Measurements from ENCODE around the gene CAV3.

The CAV3 gene

GRCh38 chr3:8734908-8735307 lies 1.3 kb downstream of the CAV3 start:
- DNase-seq (ENCODE audit: low spot score) = no peak

DNA sequence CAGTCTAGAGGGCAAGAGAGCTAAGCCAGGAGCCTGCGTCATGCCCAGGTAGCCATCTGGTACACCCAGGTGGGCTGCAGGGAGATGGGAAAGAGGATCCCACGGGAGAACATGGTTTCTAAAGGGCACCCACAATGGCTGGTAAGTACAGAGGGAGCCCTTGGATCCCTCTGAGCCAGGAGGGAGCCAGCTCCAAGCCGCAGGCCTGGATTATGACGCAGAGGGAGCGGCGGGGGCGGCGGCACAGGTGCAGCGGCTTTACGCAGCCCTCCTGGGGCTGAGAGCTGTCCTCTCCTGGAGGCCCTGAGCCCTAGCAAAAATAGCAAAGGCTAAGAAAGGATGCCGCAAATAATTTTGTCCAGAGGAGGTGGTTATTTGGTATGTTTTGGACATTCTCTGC lies 2.8 kb downstream of the CAV3 start:
- no peak for DNase-seq (ENCODE audit: low spot score)

DNA sequence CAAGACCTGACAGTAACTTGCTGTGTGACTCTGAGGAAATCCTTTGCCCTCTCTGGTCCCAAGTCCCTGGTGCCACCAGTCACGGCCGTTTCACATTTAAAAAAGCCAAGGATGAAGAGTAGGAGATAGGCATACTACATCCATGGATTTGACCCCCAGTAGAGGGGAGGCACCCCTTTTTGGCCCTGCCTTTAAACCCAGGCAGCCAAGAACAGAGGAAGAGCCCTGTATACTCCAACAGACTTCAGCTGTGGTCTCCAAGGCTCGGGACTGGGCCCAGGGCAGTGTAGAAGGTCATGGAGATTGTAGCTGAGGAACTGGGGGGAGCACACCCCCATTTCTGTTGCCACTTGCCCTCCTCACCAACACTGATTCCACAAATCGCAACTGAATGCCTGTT lies 3.7 kb downstream of the CAV3 start:
- no peak for DNase-seq (ENCODE audit: low spot score)

- no peak for DNase-seq (ENCODE audit: low spot score)
Observed at GRCh38 chr3:8737823-8738222, 4.2 kb downstream of the CAV3 start.

DNA sequence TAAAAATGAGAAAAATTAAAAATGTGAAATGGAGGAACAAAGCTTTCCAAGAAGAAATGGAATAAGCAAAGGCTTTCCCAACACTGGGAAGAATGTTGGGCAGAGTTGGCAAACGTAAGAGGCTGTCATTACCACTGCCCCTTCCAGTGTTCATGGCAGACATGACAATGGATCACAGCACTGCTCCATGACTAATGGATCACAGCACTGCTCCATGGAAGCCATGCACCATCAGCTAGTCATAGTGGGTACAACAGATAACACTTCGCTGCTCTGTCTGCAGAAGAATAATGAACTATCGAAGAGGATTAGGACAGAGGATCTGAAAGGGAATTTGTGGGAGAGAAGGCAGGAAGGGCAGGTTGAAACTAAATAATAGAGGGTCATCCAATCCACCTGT lies 5.0 kb downstream of the CAV3 start:
- no peak for DNase-seq (ENCODE audit: low spot score)

DNA sequence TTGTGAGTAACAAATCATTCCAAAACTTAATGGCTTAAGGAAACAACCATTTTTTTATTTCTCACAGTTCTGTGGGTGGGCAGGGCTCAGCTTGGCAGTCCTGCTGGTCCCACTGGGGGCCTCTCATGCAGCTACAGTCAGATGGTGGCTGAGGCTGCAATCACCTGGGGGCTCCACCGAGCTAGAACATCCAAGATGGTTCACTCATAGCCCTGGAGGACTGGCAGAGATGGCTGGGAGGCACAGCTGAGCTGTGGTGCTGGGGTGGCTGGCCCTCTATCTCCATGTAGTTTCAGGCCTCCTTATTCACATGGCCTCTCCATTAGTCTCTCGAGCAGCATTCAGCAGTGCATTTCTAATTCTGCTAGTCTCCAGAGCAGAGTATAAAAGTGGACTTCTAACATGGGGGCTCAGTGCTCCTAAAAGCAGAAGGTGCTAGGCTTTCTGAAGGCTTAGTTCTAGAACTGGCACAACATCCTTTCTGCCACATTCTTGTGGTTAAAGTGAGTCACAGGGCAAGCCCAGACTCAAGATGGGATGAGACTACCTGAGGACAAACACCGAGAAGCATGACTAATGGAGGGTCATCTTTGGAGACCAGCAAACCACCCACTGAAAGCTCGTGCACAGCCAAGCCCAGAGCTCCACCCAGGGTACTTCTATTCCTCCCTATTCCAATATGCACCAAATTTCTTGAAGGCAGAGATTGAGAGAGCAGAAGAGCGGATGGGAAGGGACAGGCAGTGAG lies 6.3 kb downstream of the CAV3 start:
- DNase-seq (ENCODE audit: low spot score) = peak; percentile 72

- peak; percentile 80 for DNase-seq (ENCODE audit: low spot score)
Observed at GRCh38 chr3:8741581-8742261, 8.1 kb downstream of the CAV3 start.

- peak; percentile 76 for DNase-seq (ENCODE audit: low spot score)
Observed at GRCh38 chr3:8743021-8743601, 9.5 kb downstream of the CAV3 start.

GRCh38 chr3:8743911-8744310 lies 10.3 kb downstream of the CAV3 start:
- DNase-seq (ENCODE audit: low spot score) = no peak

- no peak for DNase-seq (ENCODE audit: low spot score)
Observed at GRCh38 chr3:8745619-8746370, 12.2 kb downstream of the CAV3 start.

- DNase-seq (ENCODE audit: low spot score) = no peak
Observed at GRCh38 chr3:8746780-8747345, 13.3 kb downstream of the CAV3 start.

- no peak for DNase-seq (ENCODE audit: low spot score)
Observed at GRCh38 chr3:8749316-8749715, 15.7 kb downstream of the CAV3 start.

DNA sequence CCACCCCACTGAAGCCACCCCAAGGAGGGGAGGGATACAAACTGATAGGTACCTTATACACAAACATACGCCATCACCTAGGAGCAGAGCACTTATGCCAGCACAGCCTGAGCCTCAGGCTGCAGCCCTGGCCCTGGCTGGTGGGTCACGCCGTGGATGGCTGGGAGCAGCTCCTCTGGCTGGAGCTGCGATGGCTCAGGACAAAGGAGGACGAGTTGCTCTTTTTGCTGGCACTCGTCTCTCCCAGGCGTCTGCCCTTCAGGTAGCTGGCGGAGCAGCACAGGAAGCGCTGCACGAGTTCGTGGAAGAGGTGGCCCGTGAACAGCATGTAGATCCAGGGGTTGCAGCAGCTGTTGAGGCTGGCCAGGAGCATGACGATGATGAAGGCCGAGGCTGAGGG lies 19.2 kb downstream of the CAV3 start:
- DNase-seq (ENCODE audit: low spot score) = no peak

DNA sequence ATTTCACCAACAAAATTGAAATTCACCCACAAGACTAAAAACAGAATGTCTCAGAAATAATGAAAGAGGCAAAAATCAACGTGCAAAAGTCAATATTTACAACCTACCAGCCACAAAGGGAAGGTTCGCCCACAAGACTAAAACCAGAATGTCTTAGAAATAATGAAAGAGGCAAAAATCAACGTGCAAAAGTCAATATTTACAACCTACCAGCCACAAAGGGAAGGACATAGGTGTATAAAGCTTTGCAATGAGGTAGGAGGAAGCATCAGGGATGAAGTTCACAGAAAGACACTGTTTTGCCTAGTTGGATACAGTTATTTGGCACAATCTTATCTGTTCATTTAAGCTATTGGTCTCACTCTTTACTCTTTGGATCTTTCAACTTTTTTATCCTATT lies 21.5 kb downstream of the CAV3 start:
- no peak for DNase-seq (ENCODE audit: low spot score)

DNA sequence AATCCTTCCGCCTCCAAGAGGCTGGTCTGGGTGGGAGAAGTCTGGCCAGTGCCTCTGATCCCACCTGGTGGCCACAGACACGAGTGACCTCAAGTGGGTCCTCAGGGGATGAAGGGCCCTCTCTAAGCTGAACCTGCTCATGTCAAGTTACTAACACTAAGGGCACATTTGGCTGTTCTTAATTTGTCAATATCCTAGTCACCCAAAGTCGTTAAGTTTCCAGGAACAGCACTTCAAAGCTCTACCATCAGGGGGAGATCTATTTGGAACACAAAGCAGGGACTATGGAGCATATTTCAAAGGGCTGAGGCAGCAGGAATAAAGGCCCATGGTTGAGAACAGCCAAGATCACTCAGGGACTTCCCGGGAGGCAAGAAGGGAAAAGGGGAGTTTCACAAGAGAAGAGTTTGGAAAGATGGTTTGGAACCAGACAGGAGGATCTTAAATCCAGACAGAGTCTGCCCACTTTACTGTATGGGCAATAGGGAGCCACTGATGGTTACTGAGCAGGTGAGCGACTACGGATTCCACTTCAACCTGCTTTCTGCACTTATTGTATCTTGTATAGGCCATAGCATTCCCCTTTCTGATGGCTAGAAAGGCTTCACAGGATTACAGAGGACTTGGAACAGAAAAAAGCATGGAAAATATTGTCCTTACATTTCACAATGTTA lies 22.1 kb downstream of the CAV3 start:
- peak; percentile 50 for DNase-seq (ENCODE audit: low spot score)

- DNase-seq (ENCODE audit: low spot score) = peak; percentile 65
Observed at GRCh38 chr3:8756671-8757070, 23.1 kb downstream of the CAV3 start.

- peak; percentile 90 for DNase-seq (ENCODE audit: low spot score)
Observed at GRCh38 chr3:8757551-8758518, 24.2 kb downstream of the CAV3 start.

DNA sequence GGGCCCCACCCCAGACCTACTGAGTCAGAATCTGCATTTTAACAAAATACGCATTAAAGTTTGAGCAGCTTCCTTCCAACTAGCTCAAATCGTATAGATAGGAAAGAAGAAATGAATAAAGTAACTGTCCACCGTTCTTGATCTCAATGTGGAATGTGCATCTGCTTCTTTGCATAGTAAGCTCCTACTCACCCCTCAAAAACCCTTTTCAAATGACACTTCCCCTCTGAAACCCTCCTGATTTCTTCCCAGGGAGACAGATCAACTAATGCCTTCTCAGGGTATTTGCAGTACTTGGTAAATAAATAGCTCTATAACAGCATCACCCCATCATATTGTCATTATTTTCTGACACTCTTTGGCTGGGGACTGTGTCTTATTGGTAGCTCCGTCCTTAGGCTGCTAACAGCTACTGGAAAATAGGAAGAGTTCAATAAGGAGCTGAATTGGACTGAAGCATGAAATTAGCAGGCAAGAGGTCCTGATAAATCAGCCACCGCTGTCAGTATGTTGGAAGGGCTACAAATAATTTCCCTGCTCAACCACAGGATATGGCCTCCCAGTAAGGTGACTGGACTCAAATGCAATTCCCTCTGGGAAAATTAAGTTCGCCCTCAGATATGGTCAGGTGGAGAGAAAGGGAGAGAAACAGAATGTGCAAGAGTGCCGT lies 25.6 kb downstream of the CAV3 start:
- no peak for DNase-seq (ENCODE audit: low spot score)

DNA sequence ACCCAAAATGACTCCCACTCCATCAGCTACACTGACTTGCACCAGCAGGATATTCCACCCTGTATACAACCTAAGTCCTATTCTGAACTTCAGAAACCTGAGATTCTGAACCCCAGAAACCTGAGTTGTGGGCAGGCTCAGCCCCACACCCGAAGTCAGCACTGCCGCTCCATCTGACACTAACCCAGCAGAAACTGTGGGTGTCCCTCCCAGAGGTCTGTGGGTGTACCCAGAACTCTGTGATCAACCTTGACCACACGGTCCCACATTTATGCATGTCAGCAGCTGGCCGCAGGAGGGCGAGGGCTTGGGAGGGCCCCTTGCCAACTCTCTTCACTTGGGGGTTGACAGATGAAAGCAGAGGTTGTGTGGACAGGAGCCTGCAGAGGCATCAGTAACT lies 26.5 kb downstream of the CAV3 start:
- no peak for DNase-seq (ENCODE audit: low spot score)

DNA sequence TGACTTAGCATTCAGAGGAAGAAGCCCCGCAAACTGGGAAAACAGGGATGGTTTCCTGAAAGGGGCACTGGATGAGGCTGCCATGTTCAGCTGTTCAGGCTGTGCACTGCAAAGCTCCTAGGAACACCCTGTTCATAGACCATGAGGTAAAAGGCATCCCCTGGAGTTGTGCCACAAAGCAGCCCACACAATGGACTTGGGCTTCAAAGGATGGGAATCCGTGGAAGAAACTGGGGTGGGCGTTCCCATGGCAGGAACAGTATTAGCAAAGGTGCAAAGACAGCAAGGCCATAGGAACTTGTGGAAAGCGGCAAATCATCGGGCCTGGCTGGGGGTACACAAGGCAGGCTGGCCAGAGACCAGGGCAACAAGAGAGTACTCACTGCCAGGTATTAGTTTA lies 26.9 kb downstream of the CAV3 start:
- DNase-seq (ENCODE audit: low spot score) = no peak

All from AG20443 (cell line).